HCT116 (cell line): ENCODE data around the gene MCAT. TPM values are rescaled to one million over a fixed set of nuclear protein-coding genes. Genes with fewer than 3 reads are reported as not detected.

Experiments used
- ATAC-seq: fragments of 200-7000 bp; cut with Tn5 transposase; 2 replicates; pipeline ENCODE4 v1.9.1; 2020; ENCODE audit warnings: mild to moderate bottlenecking, moderate library complexity
- BruUV-seq: library from RNA; stranded (reverse); fragments of 400-500 nt; replicated peaks from 2 replicates; lab custom pipeline; 2021; lab: Mats Ljungman, UMichigan
- CTCF ChIA-PET: fragments of 300-600 bp; sonication (Branson Sonifier 250); formaldehyde crosslinking; loops from one replicate; lab custom pipeline; 2021; ENCODE audit warnings: antibody characterized with exemption; lab: Charles Lee
- POLR2A ChIA-PET: fragments of 300-600, 350-600 bp; sonication (Branson Sonifier 250); formaldehyde crosslinking; loops from one replicate; lab custom pipeline; 2021; ENCODE audit warnings: antibody characterized with exemption; lab: Charles Lee
- RAD21 ChIA-PET, 2 experiments: fragments of 300-600 bp; sonication (Branson Sonifier 250); formaldehyde crosslinking; loops; one replicate each; lab custom pipeline; 2023; ENCODE audit warnings: low total read pairs in 2 of 2; ENCODE audit not compliant: uncharacterized antibody in 2 of 2, unreplicated experiment in 2 of 2, low non-redundant PET in 1 of 2; lab: Charles Lee
- DNase-seq: peaks from one replicate; pipeline ENCODE4 v3.0.0-alpha.2; 2010; ENCODE audit warnings: low read depth, low spot score
- H2AFZ ChIP-seq: fragments of 200-600 bp; shearing (Covaris generic), sonication (generic); 2 replicates; pipeline ENCODE4 v1.6.1; 2017; ENCODE audit warnings: low read depth, mixed run types, mixed read lengths, antibody characterized with exemption, low read length; ENCODE audit not compliant: poor library complexity, severe bottlenecking
- H3K27ac ChIP-seq: 2 replicates; pipeline ENCODE4 v1.5.1; 2012; ENCODE audit warnings: low read depth, low read length
- H3K27me3 ChIP-seq: fragments of 200-600 bp; sonication (generic); 2 replicates; pipeline ENCODE4 v1.6.1; 2016; ENCODE audit warnings: mixed run types, low read length, mixed read lengths; ENCODE audit not compliant: insufficient read depth
- H3K36me3 ChIP-seq, 2 experiments: fragments of 200-500 bp in 1 of 2; fragments of 200-600 bp in 1 of 2; sonication (Bioruptor generic) in 1 of 2; sonication (generic) in 1 of 2; 2 replicates each; pipeline versions ENCODE4 v1.5.1 to v1.6.1; 2014 to 2016; ENCODE audit warnings: low read length in 2 of 2, inconsistent platforms in 1 of 2, mixed read lengths in 1 of 2, mixed run types in 1 of 2; ENCODE audit not compliant: insufficient read depth in 2 of 2, control insufficient read depth in 1 of 2
- H3K4me1 ChIP-seq, 2 experiments: fragments of 200-600 bp in 1 of 2; sonication (generic) in 1 of 2; 2 replicates each; pipeline versions ENCODE4 v1.5.1 to v1.6.1; 2012 to 2017; ENCODE audit warnings: low read length in 2 of 2, inconsistent platforms in 1 of 2, mild to moderate bottlenecking in 1 of 2, mixed read lengths in 1 of 2, mixed run types in 1 of 2, moderate library complexity in 1 of 2; ENCODE audit not compliant: insufficient read depth in 2 of 2, control insufficient read depth in 1 of 2
- H3K4me2 ChIP-seq: fragments of 200-600 bp; sonication (generic); 2 replicates; pipeline ENCODE4 v1.6.1; 2017; ENCODE audit warnings: mixed run types, low read length, mixed read lengths
- H3K4me3 ChIP-seq, 2 experiments: fragments of 200-600 bp in 1 of 2; sonication (generic) in 1 of 2; replicated peaks in 1 of 2; 2 replicates each; pipeline ENCODE4 v1.5.1; 2011 to 2016; ENCODE audit warnings: low read length in 2 of 2, control low read depth in 1 of 2, low read depth in 1 of 2, mild to moderate bottlenecking in 1 of 2, mixed read lengths in 1 of 2, mixed run types in 1 of 2
- H3K79me2 ChIP-seq: fragments of 200-600 bp; sonication (generic); 2 replicates; pipeline ENCODE4 v1.6.1; 2017; ENCODE audit warnings: mild to moderate bottlenecking, mixed run types, low read length, moderate library complexity, mixed read lengths; ENCODE audit not compliant: insufficient read depth
- H3K9ac ChIP-seq: fragments of 200-600 bp; sonication (generic); 2 replicates; pipeline ENCODE4 v1.6.1; 2016; ENCODE audit warnings: low read length, mixed read lengths
- H3K9me2 ChIP-seq: fragments of 200-600 bp; sonication (generic), shearing (Covaris generic); 2 replicates; pipeline ENCODE4 v1.6.1; 2017; ENCODE audit warnings: mixed run types, mild to moderate bottlenecking, moderate library complexity; ENCODE audit not compliant: insufficient read depth
- H3K9me3 ChIP-seq, 2 experiments: fragments of 200-500 bp in 1 of 2; fragments of 200-600 bp in 1 of 2; sonication (Bioruptor generic) in 1 of 2; sonication (generic) in 1 of 2; 2 replicates each; pipeline ENCODE4 v1.6.1; 2014 to 2017; ENCODE audit warnings: low read length in 2 of 2, mixed read lengths in 2 of 2, inconsistent platforms in 1 of 2, low read depth in 1 of 2, mild to moderate bottlenecking in 1 of 2, mixed run types in 1 of 2, moderate library complexity in 1 of 2; ENCODE audit not compliant: control insufficient read depth in 1 of 2, insufficient read depth in 1 of 2
- H4K20me1 ChIP-seq: fragments of 200-600 bp; sonication (generic), shearing (Covaris generic); 2 replicates; pipeline ENCODE4 v1.6.1; 2017; ENCODE audit warnings: mixed run types, mild to moderate bottlenecking, moderate library complexity; ENCODE audit not compliant: insufficient read depth
- CEBPB ChIP-seq: IDR thresholded peaks from 2 replicates; pipeline ENCODE4 v1.6.1; 2012; ENCODE audit warnings: low read depth
- JUND ChIP-seq: IDR thresholded peaks from 2 replicates; pipeline ENCODE4 v1.6.1; 2012
- MAX ChIP-seq: IDR thresholded peaks from 2 replicates; pipeline ENCODE4 v1.6.1; 2012
- POLR2AphosphoS5 ChIP-seq: IDR thresholded peaks from 2 replicates; pipeline ENCODE4 v1.6.1; 2011; ENCODE audit warnings: mild to moderate bottlenecking, low read depth, low read length, moderate library complexity
- intact Hi-C: fragments of 100-400 bp; cut with micrococcal nuclease; formaldehyde crosslinking; loops from 2 replicates; pipeline ENCODE4 v1.10.0; 2022
- total RNA-seq: library from RNA; stranded (reverse); gene quantifications from one replicate; pipeline ENCODE4 v1.2.1, GENCODE V29; 2021; ENCODE audit not compliant: unreplicated experiment

The MCAT gene
- total RNA-seq, 1 experiment from 2014 or later, result 34.8 TPM

GRCh38 chr22:43129426-43130425, 13.5 kb downstream of the MCAT start:
- Histone ChIP-seq H3K9ac (peak overlapping the region; percentile 93), H3K27me3 (no peaks in the 10 kb centered on the region), H3K79me2 (peaks cover 43% of the 10 kb centered on the region), H3K9me2 (no peaks in the 10 kb centered on the region), H3K4me3 (no peak overlapping the region; a peak in 1 of 4 replicates), H3K4me1 (peaks cover 35 to 54% of the 10 kb centered on the region in 2 experiments), H3K27ac (peak overlapping the region; percentile 99), H2AFZ (no peak overlapping the region), H4K20me1 (no peaks in the 10 kb centered on the region), H3K9me3 (no peaks in the 10 kb centered on the region; a peak in 1 of 4 replicates), H3K36me3 (peaks cover 15 to 24% of the 10 kb centered on the region in 2 experiments), H3K4me2 (peak overlapping the region; percentile 99)
- ATAC-seq, result no peak
- ChIA-PET POLR2A (interaction anchor here (0.6 kb wide), 1 partner anchor 73 kb away, joined by 4 read pairs; no protein-coding TSS in a partner anchor), CTCF (interaction anchor here (0.5 to 0.7 kb wide), 2 partner anchors 18 to 38 kb away, joined by 3 to 5 read pairs; no protein-coding TSS in a partner anchor), RAD21 (no interaction called here)
- TF ChIP-seq POLR2AphosphoS5 (peak; percentile 50; the same call in 1 of the 2 replicates), MAX (no peak), JUND (no peak)
- no TSS peak for BruUV-seq
- intact Hi-C loops, result no loop called here
- DNase-seq, result no peak

- Histone ChIP-seq H3K27me3 (no peaks in the 10 kb centered on the region), H3K36me3 (peaks cover 8 to 17% of the 10 kb centered on the region in 2 experiments), H3K9me2 (no peaks in the 10 kb centered on the region), H3K79me2 (peaks cover 40% of the 10 kb centered on the region), H3K9me3 (no peaks in the 10 kb centered on the region), H3K27ac (peak overlapping the region; percentile 99), H3K4me3 (peak overlapping the region; percentile 71 to 76), H3K9ac (peak overlapping the region; percentile 93), H3K4me2 (peak overlapping the region; percentile 99), H2AFZ (no peak overlapping the region), H4K20me1 (no peaks in the 10 kb centered on the region), H3K4me1 (peaks cover 35 to 54% of the 10 kb centered on the region in 2 experiments)
- CTCF ChIA-PET, result interaction anchor here (0.6 kb wide), 1 partner anchor 447 kb away, joined by 5 read pairs; no protein-coding TSS in a partner anchor
- intact Hi-C loops, result no loop called here
- no peak for DNase-seq
- TF ChIP-seq CEBPB (no peak), POLR2AphosphoS5 (peak; percentile 10; the same call in 1 of the 2 replicates)
- ATAC-seq, result no peak
- POLR2A ChIA-PET, result interaction anchor here (0.6 kb wide), 1 partner anchor 72 kb away, joined by 4 read pairs; no protein-coding TSS in a partner anchor
- no TSS peak for BruUV-seq
- RAD21 ChIA-PET, result no interaction called here
Observed at GRCh38 chr22:43128928-43129424, 14.2 kb downstream of the MCAT start.
